ENCODE measurements around the gene FAM98C.

- no peak for TF ChIP-seq CTCF (IDR thresholded peaks at IDR 0.05 in 8 of 11, conservative IDR thresholded peaks at IDR 0.05 in 3 of 11)
- TF ChIP-seq POLR2A (IDR thresholded peaks at IDR 0.05), result no peak
Measured at GRCh38 chr19:38389957-38390924, 12.7 kb upstream of the FAM98C start.

All from spleen (tissue), 7 donors.